ENCODE measurements around the gene SIMC1. TPM values are rescaled to one million over a fixed set of nuclear protein-coding genes. Genes with fewer than 3 reads are reported as not detected.
"Not testable (repeated sequence)": the region's sequence is repeated elsewhere in the genome, so short reads cannot be mapped to it uniquely, and the experiment has no call there.

Gene SIMC1
- polyA plus RNA-seq, 1 of the 3 experiments (the other 2 are of a cell fraction): 12.4 TPM

GRCh38 chr5:176257871-176258505 lies 19.8 kb downstream of the SIMC1 start:
- H3K4me2 ChIP-seq; H3K27me3 ChIP-seq (ENCODE audit: insufficient read depth); POLR2A ChIA-PET; DNase-seq; H3K9ac ChIP-seq; H3K4me3 ChIP-seq (ENCODE audit: low read depth in 2 of 2, low read length in 1 of 2); CTCF ChIA-PET; H3K36me3 ChIP-seq (replicated peaks in 1 of 2; ENCODE audit: control insufficient read depth in 1 of 2, insufficient read depth in 2 of 2, low read length in 1 of 2); H3F3A ChIP-seq (replicated peaks; ENCODE audit: insufficient read depth); H4K20me1 ChIP-seq (ENCODE audit: insufficient read depth); H3K27ac ChIP-seq (ENCODE audit: low read depth in 2 of 2, low read length in 1 of 2); H3K9me2 ChIP-seq; H3K4me1 ChIP-seq (ENCODE audit: control insufficient read depth in 1 of 2, insufficient read depth in 2 of 2, low read depth in 1 of 2, low read length in 1 of 2); H3K79me2 ChIP-seq (ENCODE audit: insufficient read depth); H2AFZ ChIP-seq (ENCODE audit: low read depth); H3K9me3 ChIP-seq: not testable (repeated sequence)
- WGBS (ENCODE audit: low lambda C conversion rate): 95% methylated on average over 4 of the region's 5 CpGs

DNA sequence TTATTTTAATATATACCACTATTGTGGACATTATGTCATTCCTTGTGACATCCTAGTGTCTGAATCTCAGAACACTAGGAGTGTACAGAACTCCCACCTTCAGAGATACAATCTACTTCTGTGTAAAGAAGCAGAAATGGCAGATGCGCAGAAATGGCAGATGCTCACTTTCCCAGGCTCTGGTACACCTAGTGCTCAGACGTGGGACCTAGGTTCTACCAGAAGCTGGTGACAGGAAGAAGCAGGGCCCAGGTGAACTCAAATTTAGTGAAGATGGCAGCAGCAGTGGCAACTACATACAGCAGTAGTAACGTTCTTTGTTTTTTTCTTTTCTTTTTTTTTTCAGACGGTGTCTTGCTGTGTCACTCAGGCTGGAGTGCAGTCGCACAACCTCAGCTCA lies 22.5 kb downstream of the SIMC1 start:
- WGBS (ENCODE audit: low lambda C conversion rate): 94% methylated on average over 5 of the region's 5 CpGs
- POLR2A ChIA-PET: not testable (repeated sequence)

DNA sequence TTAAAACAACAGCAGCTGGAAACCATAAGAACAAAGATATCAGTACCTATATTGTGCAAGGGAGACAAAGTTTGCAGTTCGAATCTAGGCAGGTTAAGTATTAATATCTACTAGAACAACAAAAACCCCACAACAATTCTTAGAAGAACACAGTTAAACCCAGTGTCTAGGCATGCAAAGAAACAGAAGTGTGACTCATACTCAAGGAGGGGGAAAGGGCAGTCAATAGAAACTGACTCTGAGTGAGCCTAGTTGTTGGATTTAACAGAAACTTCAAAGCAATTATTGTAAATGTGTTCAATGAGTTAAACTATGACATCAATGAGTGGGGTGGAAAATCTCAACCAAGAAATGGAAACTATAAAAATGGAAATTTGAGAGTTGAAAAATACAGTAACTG lies 28.2 kb downstream of the SIMC1 start:
- H3K4me1 ChIP-seq (ENCODE audit: control insufficient read depth in 1 of 2, insufficient read depth in 2 of 2, low read depth in 1 of 2, low read length in 1 of 2); DNase-seq; H4K20me1 ChIP-seq (ENCODE audit: insufficient read depth); H3K9me3 ChIP-seq; H2AFZ ChIP-seq (ENCODE audit: low read depth); H3K79me2 ChIP-seq (ENCODE audit: insufficient read depth); H3K27ac ChIP-seq (ENCODE audit: low read depth in 2 of 2, low read length in 1 of 2); H3K4me3 ChIP-seq (ENCODE audit: low read depth in 2 of 2, low read length in 1 of 2); H3K9me2 ChIP-seq; H3F3A ChIP-seq (replicated peaks; ENCODE audit: insufficient read depth); POLR2A ChIA-PET; H3K27me3 ChIP-seq (ENCODE audit: insufficient read depth); CTCF ChIA-PET; H3K4me2 ChIP-seq; H3K9ac ChIP-seq; H3K36me3 ChIP-seq (replicated peaks in 1 of 2; ENCODE audit: control insufficient read depth in 1 of 2, insufficient read depth in 2 of 2, low read length in 1 of 2): not testable (repeated sequence)
- WGBS (ENCODE audit: low lambda C conversion rate): 100% methylated on average over 1 of the region's 1 CpG

More for the DNA sequence above, 22.5 kb downstream of the SIMC1 start:
- H3K79me2 ChIP-seq (ENCODE audit: insufficient read depth); CTCF ChIA-PET; H3K9ac ChIP-seq; H4K20me1 ChIP-seq (ENCODE audit: insufficient read depth); H3K4me1 ChIP-seq (ENCODE audit: control insufficient read depth in 1 of 2, insufficient read depth in 2 of 2, low read depth in 1 of 2, low read length in 1 of 2); H3K27me3 ChIP-seq (ENCODE audit: insufficient read depth); H3K36me3 ChIP-seq (replicated peaks in 1 of 2; ENCODE audit: control insufficient read depth in 1 of 2, insufficient read depth in 2 of 2, low read length in 1 of 2); H3K9me2 ChIP-seq; H2AFZ ChIP-seq (ENCODE audit: low read depth); H3K4me2 ChIP-seq; H3K4me3 ChIP-seq (ENCODE audit: low read depth in 2 of 2, low read length in 1 of 2); DNase-seq; H3K9me3 ChIP-seq; H3F3A ChIP-seq (replicated peaks; ENCODE audit: insufficient read depth); H3K27ac ChIP-seq (ENCODE audit: low read depth in 2 of 2, low read length in 1 of 2): not testable (repeated sequence)

- H4K20me1 ChIP-seq (ENCODE audit: insufficient read depth); H3K9me2 ChIP-seq; H3K36me3 ChIP-seq (replicated peaks in 1 of 2; ENCODE audit: control insufficient read depth in 1 of 2, insufficient read depth in 2 of 2, low read length in 1 of 2); H3K79me2 ChIP-seq (ENCODE audit: insufficient read depth); H3K9ac ChIP-seq; DNase-seq; CTCF ChIA-PET; H3K4me1 ChIP-seq (ENCODE audit: control insufficient read depth in 1 of 2, insufficient read depth in 2 of 2, low read depth in 1 of 2, low read length in 1 of 2); POLR2A ChIA-PET; H3F3A ChIP-seq (replicated peaks; ENCODE audit: insufficient read depth); H3K27me3 ChIP-seq (ENCODE audit: insufficient read depth); H3K27ac ChIP-seq (ENCODE audit: low read depth in 2 of 2, low read length in 1 of 2); H3K4me3 ChIP-seq (ENCODE audit: low read depth in 2 of 2, low read length in 1 of 2); H3K9me3 ChIP-seq; H3K4me2 ChIP-seq; H2AFZ ChIP-seq (ENCODE audit: low read depth): not testable (repeated sequence)
Observed at GRCh38 chr5:176289018-176289417, 50.8 kb downstream of the SIMC1 start.

DNA sequence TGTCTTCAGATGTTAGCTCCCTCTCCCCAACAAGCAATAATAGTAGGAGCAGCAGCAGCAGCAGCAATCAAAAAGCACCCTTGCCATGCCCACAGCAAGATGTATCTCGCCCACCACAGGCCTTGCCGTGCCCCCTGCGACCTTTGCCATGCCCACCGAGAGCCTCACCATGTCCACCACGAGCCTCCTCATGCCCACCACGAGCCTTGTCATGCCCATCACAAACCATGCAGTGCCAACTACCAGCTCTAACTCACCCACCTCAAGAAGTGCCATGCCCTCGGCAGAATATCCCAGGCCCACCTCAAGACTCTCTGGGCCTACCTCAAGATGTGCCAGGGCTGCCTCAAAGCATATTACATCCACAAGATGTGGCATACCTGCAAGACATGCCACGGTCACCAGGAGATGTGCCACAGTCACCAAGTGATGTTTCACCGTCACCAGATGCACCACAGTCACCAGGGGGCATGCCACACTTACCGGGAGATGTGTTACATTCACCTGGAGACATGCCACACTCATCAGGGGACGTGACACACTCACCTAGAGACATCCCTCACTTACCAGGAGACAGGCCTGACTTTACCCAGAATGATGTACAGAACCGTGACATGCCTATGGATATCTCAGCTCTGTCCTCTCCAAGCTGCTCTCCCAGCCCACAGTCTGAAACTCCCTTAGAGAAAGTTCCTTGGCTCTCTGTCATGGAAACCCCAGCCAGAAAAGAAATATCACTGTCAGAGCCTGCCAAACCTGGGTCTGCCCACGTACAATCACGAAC lies 52.0 kb downstream of the SIMC1 start:
- H3K79me2 ChIP-seq (ENCODE audit: insufficient read depth); H3F3A ChIP-seq (replicated peaks; ENCODE audit: insufficient read depth); H3K4me1 ChIP-seq (ENCODE audit: control insufficient read depth in 1 of 2, insufficient read depth in 2 of 2, low read depth in 1 of 2, low read length in 1 of 2); POLR2A ChIA-PET; H3K4me2 ChIP-seq; H3K27me3 ChIP-seq (ENCODE audit: insufficient read depth); H3K9ac ChIP-seq; H3K9me3 ChIP-seq; H3K4me3 ChIP-seq (ENCODE audit: low read depth in 2 of 2, low read length in 1 of 2); H3K36me3 ChIP-seq (replicated peaks in 1 of 2; ENCODE audit: control insufficient read depth in 1 of 2, insufficient read depth in 2 of 2, low read length in 1 of 2); H3K9me2 ChIP-seq; H3K27ac ChIP-seq (ENCODE audit: low read depth in 2 of 2, low read length in 1 of 2); H2AFZ ChIP-seq (ENCODE audit: low read depth); CTCF ChIA-PET; DNase-seq; H4K20me1 ChIP-seq (ENCODE audit: insufficient read depth): not testable (repeated sequence)
- 91% methylated on average over 11 of the region's 14 CpGs for WGBS (ENCODE audit: low lambda C conversion rate)

DNA sequence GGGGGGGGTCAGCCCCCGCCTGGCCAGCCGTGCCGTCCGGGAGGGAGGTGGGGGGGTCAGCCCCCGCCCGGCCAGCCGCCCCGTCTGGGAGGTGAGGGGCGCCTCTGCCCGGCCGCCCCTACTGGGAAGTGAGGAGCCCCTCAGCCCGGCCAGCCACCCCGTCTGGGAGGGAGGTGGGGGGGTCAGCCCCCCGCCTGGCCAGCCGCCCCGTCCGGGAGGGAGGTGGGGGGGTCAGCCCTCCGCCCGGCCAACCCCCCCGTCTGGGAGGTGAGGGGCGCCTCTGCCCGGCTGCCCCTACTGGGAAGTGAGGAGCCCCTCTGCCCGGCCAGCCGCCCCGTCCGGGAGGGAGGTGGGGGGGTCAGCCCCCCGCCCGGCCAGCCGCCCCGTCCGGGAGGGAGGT lies 67.1 kb downstream of the SIMC1 start:
- H4K20me1 ChIP-seq (ENCODE audit: insufficient read depth); H3K9me2 ChIP-seq; H3K4me2 ChIP-seq; H3K27ac ChIP-seq (ENCODE audit: low read depth in 2 of 2, low read length in 1 of 2); H3K9me3 ChIP-seq; CTCF ChIA-PET; H3F3A ChIP-seq (replicated peaks; ENCODE audit: insufficient read depth); DNase-seq; H2AFZ ChIP-seq (ENCODE audit: low read depth); H3K9ac ChIP-seq; H3K4me3 ChIP-seq (ENCODE audit: low read depth in 2 of 2, low read length in 1 of 2); H3K27me3 ChIP-seq (ENCODE audit: insufficient read depth); H3K79me2 ChIP-seq (ENCODE audit: insufficient read depth); H3K4me1 ChIP-seq (ENCODE audit: control insufficient read depth in 1 of 2, insufficient read depth in 2 of 2, low read depth in 1 of 2, low read length in 1 of 2); POLR2A ChIA-PET: not testable (repeated sequence)
- no CpG with 5 or more reads among the region's 31 CpGs for WGBS (ENCODE audit: low lambda C conversion rate)
- H3K36me3 ChIP-seq (replicated peaks in 1 of 2; ENCODE audit: control insufficient read depth in 1 of 2, insufficient read depth in 2 of 2, low read length in 1 of 2): peaks cover 2 to 11% of the 10 kb centered on the region in 2 experiments

Measured in SK-N-SH (cell line).